ENCODE data around the gene CACNG7.
"Not testable (repeated sequence)": the region's sequence is repeated elsewhere in the genome, so short reads cannot be mapped to it uniquely, and the experiment has no call there.

The CACNG7 gene

GRCh38 chr19:53868091-53868891 is 40.8 kb upstream of the CACNG7 start:
- no peak for DNase-seq (ENCODE audit: extremely low read depth, low read depth)

DNA sequence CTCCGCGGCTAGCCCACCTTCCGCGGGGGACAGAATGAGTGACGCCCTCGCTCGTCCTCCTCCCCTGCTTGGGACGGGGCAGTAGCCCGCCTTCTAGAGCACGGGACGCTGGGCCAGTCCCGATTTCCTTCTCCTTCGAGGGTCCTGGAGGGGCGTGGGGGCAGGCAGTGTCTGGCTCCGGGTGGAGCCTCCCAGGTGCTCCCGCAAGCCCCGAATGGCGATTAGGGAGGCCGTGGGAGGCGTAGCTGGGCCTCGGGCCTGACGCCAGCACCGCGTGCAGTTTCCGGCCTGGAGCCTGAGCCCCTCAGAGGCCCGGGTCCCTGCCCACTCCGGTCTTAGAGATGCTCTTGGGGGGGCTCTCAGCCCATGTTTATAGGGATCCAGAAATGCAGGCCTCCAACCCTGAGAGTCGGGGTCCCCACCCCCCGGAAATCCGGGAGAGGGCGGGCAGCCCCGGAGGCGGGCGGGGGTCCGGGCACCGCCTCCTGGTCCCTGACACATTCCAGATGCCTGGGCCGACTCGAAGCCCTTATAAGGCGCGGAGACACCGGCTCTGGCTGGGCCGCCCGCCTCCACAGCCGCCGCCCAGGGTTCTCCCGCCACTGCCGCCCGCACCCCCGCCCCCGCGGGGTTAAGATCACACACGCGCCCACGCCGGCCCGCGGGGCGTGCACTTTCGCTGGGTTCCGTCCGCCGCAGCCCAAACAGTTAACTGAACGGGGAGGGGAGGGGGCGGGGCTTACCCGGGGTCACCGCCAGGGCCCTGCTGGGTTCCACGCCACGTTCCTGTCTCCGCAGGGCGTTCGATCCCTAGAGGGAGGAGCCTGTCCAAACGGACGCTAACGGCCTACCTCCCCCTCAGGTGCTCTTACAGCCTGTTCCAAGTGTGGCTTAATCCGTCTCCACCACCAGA is 39.9 kb upstream of the CACNG7 start:
- DNase-seq (ENCODE audit: extremely low read depth, low read depth) = no peak
- H3K4me3 ChIP-seq (replicated peaks; ENCODE audit: low read depth, low read length) = peak overlapping the region; percentile 59
- TF ChIP-seq CTCF (IDR thresholded peaks at IDR 0.05; ENCODE audit: low read depth, low read length, missing control alignments) = peak; percentile 11

More at GRCh38 chr19:53868091-53868891, 40.8 kb upstream of the CACNG7 start:
- no peak for TF ChIP-seq CTCF (IDR thresholded peaks at IDR 0.05; ENCODE audit: low read depth, low read length, missing control alignments)
- H3K4me3 ChIP-seq (replicated peaks; ENCODE audit: low read depth, low read length) = peak overlapping the region; percentile 59

GRCh38 chr19:53869805-53870484 is 39.1 kb upstream of the CACNG7 start:
- H3K4me3 ChIP-seq (replicated peaks; ENCODE audit: low read depth, low read length) = peak overlapping the region; percentile 59
- not testable (repeated sequence) for DNase-seq (ENCODE audit: extremely low read depth, low read depth)

DNA sequence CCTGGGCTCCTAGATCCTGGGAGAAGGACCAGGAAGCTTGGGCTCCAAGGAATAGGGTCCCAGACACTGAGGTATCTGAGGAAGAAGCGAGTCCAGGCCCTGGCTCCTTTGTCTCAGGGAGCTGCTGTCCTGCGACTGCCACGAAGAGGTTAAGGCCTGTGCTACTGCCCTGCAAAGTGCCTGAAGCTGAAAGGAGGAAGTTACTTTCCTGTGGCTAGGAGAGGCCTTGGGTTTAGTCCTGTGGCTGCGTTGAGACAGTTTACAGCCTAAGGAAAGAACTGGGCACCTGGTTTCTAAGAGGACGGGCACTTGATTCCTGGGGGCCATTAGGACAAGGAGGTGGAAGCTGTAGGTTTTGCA is 38.6 kb upstream of the CACNG7 start:
- DNase-seq (ENCODE audit: extremely low read depth, low read depth) = no peak
- peak overlapping the region; percentile 59 for H3K4me3 ChIP-seq (replicated peaks; ENCODE audit: low read depth, low read length)
- TF ChIP-seq CTCF (IDR thresholded peaks at IDR 0.05; ENCODE audit: low read depth, low read length, missing control alignments) = no peak

DNA sequence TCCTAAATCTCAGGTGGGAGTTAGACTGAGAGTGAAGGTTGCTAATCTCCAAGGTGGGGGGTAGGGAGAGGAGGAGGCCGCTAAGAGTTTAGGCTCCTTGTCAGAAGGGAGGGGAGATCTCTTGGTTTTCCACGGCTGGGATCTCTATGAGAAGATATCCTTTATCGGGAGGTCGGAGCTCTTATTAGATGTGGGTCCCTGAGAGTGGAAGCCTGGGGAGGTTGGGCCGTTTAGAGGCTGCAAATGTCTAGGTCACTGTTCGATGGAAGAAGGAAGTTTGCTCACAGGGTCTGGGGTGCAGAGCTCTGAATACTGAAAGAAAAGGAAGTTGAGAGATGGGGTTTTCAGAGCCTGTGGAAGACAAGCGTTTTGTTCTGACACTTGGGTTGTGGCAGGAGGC is 37.6 kb upstream of the CACNG7 start:
- no peak overlapping the region for H3K4me3 ChIP-seq (replicated peaks; ENCODE audit: low read depth, low read length)
- no peak for TF ChIP-seq CTCF (IDR thresholded peaks at IDR 0.05; ENCODE audit: low read depth, low read length, missing control alignments)
- DNase-seq (ENCODE audit: extremely low read depth, low read depth) = no peak

DNA sequence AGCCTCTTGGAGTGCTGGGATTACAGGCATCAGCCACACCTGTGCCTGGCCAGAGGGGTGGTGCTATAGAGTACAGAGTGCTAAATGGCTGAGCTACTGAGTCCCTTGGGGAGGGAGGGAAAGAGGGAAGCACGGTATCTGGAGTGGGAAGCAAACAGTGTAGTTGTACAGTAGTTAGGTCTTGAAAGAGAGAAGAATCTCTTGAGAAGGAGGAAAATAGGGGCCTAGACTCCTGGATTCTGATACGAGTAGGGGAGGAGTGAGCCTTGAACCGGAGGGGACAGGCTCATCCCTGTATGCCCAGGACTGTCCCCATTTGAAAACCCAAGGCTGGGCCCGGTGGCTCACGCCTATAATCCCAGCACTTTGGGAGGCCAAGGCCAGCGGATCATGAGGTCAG is 36.3 kb upstream of the CACNG7 start:
- no peak for TF ChIP-seq CTCF (IDR thresholded peaks at IDR 0.05; ENCODE audit: low read depth, low read length, missing control alignments)
- no peak overlapping the region for H3K4me3 ChIP-seq (replicated peaks; ENCODE audit: low read depth, low read length)
- no peak for DNase-seq (ENCODE audit: extremely low read depth, low read depth)

All from HFF-Myc (cell line).